Measurements from ENCODE around the gene NELFCD. TPM values are rescaled to one million over a fixed set of nuclear protein-coding genes. Genes with fewer than 3 reads are reported as not detected.

NELFCD gene
- total RNA-seq, 2 donors from 2014 or later, result 55.0 to 85.2 TPM

GRCh38 chr20:58988565-58988882 lies 7.5 kb downstream of the NELFCD start:
- Histone ChIP-seq H3K27me3 (replicated peaks; ENCODE audit: insufficient read depth) (no peaks in the 10 kb centered on the region), H3K4me3 (no peak overlapping the region), H3K36me3 (peaks cover 9 to 25% of the 10 kb centered on the region in 2 donors), H3K4me1 (replicated peaks) (no peaks in the 10 kb centered on the region), H3K27ac (no peak overlapping the region), H3K9me3 (no peaks in the 10 kb centered on the region)
- intact Hi-C loops (cut with DNase I), result no loop called here
- WGBS, result 90% methylated on average over 6 of the region's 6 CpGs
- DNase-seq (ENCODE audit: low spot score), result no peak
- TF ChIP-seq, protein P1, sequence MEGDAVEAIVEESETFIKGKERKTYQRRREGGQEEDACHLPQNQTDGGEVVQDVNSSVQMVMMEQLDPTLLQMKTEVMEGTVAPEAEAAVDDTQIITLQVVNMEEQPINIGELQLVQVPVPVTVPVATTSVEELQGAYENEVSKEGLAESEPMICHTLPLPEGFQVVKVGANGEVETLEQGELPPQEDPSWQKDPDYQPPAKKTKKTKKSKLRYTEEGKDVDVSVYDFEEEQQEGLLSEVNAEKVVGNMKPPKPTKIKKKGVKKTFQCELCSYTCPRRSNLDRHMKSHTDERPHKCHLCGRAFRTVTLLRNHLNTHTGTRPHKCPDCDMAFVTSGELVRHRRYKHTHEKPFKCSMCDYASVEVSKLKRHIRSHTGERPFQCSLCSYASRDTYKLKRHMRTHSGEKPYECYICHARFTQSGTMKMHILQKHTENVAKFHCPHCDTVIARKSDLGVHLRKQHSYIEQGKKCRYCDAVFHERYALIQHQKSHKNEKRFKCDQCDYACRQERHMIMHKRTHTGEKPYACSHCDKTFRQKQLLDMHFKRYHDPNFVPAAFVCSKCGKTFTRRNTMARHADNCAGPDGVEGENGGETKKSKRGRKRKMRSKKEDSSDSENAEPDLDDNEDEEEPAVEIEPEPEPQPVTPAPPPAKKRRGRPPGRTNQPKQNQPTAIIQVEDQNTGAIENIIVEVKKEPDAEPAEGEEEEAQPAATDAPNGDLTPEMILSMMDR (IDR thresholded peaks at IDR 0.05), result no peak
- TF ChIP-seq POLR2AphosphoS5 (IDR thresholded peaks at IDR 0.05) (no peak), POLR2A (IDR thresholded peaks at IDR 0.05) (no peak)

- peaks cover 9 to 25% of the 10 kb centered on the region in 2 donors for H3K36me3 ChIP-seq
- no peaks in the 10 kb centered on the region for H3K4me1 ChIP-seq (replicated peaks)
These were observed 8.1 kb downstream of the NELFCD start for GRCh38 chr20:58989196-58989595.

DNA sequence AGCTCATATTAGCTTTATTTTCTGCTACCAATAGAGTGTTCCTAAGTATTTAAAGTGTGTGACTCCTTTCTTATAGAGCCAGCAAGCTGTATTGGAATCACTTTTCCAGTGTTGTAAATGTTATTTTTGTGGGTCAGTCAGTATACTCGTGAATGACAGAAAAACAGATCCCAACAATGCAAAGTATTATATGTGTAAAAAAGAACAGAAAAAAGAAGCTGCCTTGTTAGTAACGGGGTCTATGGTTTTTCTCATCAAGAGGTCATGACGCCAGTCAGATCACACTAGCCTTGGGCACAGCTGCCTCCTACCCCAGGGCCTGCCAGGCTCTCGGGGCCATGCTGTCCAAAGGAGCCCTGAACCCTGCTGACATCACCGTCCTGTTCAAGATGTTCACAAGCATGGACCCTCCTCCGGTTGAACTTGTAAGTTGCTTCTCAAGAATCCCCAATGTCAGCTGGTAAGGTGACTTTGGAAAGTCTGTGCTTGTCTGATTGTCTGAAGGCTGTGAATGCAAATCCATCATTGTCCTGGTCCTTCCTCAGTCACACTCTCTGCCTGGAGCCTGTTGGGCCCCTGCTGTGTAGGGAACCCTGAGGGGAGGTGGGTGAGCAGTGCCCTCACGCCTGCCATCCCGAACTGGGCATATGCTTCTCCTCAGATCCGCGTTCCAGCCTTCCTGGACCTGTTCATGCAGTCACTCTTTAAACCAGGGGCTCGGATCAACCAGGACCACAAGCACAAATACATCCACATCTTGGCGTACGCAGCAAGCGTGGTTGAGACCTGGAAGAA lies 9.8 kb downstream of the NELFCD start:
- Histone ChIP-seq H3K27me3 (replicated peaks; ENCODE audit: insufficient read depth) (no peaks in the 10 kb centered on the region), H3K9me3 (no peaks in the 10 kb centered on the region), H3K4me1 (replicated peaks) (no peaks in the 10 kb centered on the region), H3K36me3 (peaks cover 9 to 29% of the 10 kb centered on the region in 2 donors), H3K4me3 (no peak overlapping the region), H3K27ac (no peak overlapping the region)
- DNase-seq (ENCODE audit: low spot score), result no peak
- intact Hi-C loops (cut with DNase I), result no loop called here
- 94% methylated on average over 14 of the region's 14 CpGs for WGBS
- TF ChIP-seq, protein P1 (IDR thresholded peaks at IDR 0.05), result no peak
- TF ChIP-seq POLR2A (IDR thresholded peaks at IDR 0.05), result no peak
- TF ChIP-seq POLR2AphosphoS5 (IDR thresholded peaks at IDR 0.05), result no peak

More at GRCh38 chr20:58989196-58989595, 8.1 kb downstream of the NELFCD start:
- intact Hi-C loops (cut with DNase I), result no loop called here
- 90% methylated on average over 10 of the region's 10 CpGs for WGBS
- DNase-seq (ENCODE audit: low spot score), result no peak
- H3K27me3 ChIP-seq (replicated peaks; ENCODE audit: insufficient read depth), result no peaks in the 10 kb centered on the region
- no peak overlapping the region for H3K27ac ChIP-seq
- TF ChIP-seq, protein P1 (IDR thresholded peaks at IDR 0.05), result no peak
- TF ChIP-seq POLR2A (IDR thresholded peaks at IDR 0.05) (no peak), POLR2AphosphoS5 (IDR thresholded peaks at IDR 0.05) (no peak)
- no peak overlapping the region for H3K4me3 ChIP-seq
- H3K9me3 ChIP-seq, result no peaks in the 10 kb centered on the region

GRCh38 chr20:58991715-58992114 lies 10.7 kb downstream of the NELFCD start:
- no peak for DNase-seq (ENCODE audit: low spot score)
- Histone ChIP-seq H3K4me3 (no peak overlapping the region), H3K4me1 (replicated peaks) (no peaks in the 10 kb centered on the region), H3K27me3 (replicated peaks; ENCODE audit: insufficient read depth) (no peaks in the 10 kb centered on the region), H3K36me3 (peaks cover 9 to 36% of the 10 kb centered on the region in 2 donors), H3K27ac (no peak overlapping the region), H3K9me3 (no peaks in the 10 kb centered on the region)
- intact Hi-C loops (cut with DNase I), result no loop called here
- WGBS, result 77% methylated on average over 9 of the region's 9 CpGs
- TF ChIP-seq POLR2A (IDR thresholded peaks at IDR 0.05) (no peak), POLR2AphosphoS5 (IDR thresholded peaks at IDR 0.05) (no peak)
- TF ChIP-seq, protein P1 (IDR thresholded peaks at IDR 0.05), result no peak

DNA sequence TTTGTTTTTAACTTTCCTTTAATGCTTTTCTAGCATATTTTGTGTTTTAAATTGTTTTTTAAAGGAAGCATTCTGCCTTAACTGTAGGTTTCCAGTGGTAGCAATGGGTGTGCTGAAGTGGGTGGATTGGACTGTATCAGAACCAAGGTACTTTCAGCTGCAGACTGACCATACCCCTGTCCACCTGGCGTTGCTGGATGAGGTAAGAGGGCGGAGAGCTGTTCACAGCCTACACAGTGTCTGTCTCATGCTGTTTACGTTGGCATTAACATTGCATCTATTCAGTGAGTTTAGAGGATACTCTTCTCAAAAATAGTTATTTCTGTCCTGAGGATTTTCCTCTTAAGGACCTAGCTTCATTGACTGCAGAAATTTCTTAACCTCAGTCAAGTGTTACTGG lies 11.9 kb downstream of the NELFCD start:
- Histone ChIP-seq H3K4me3 (no peak overlapping the region), H3K9me3 (no peaks in the 10 kb centered on the region), H3K36me3 (peaks cover 6 to 32% of the 10 kb centered on the region in 2 donors), H3K4me1 (replicated peaks) (no peaks in the 10 kb centered on the region), H3K27me3 (replicated peaks; ENCODE audit: insufficient read depth) (no peaks in the 10 kb centered on the region), H3K27ac (no peak overlapping the region)
- DNase-seq (ENCODE audit: low spot score), result no peak
- 71% methylated on average over 3 of the region's 3 CpGs for WGBS
- TF ChIP-seq, protein P1 (IDR thresholded peaks at IDR 0.05), result no peak
- no peak for TF ChIP-seq POLR2AphosphoS5 (IDR thresholded peaks at IDR 0.05)
- intact Hi-C loops (cut with DNase I), result no loop called here
